RWPE1 (cell line): Measurements from ENCODE around the gene TTYH2.

Experiments
- CTCF ChIA-PET: fragments of 350-600 bp; sonication (Branson Sonifier 250); formaldehyde crosslinking; extraction: SDS; loops from one replicate; lab custom pipeline; 2021; lab: Yijun Ruan, JAX
- POLR2A ChIA-PET: fragments of 400-600 bp; formaldehyde crosslinking; extraction: SDS; loops from one replicate; lab custom pipeline; 2020; ENCODE audit warnings: antibody characterized with exemption; ENCODE audit not compliant: low non-redundant PET; lab: Yijun Ruan, JAX
- DNase-seq: peaks from one replicate; pipeline ENCODE4 v3.0.0; 2012; ENCODE audit warnings: low spot score
- H3K27ac ChIP-seq: fragments of 450-650 bp; 2 replicates; pipeline ENCODE4 v1.5.1; 2017
- TF ChIP-seq, protein P1 (sequence below): fragments of 450-650 bp; conservative IDR thresholded peaks from 2 replicates; pipeline ENCODE4 v1.5.1; 2017; ENCODE audit warnings: low read depth, mild to moderate bottlenecking

Gene TTYH2

DNA sequence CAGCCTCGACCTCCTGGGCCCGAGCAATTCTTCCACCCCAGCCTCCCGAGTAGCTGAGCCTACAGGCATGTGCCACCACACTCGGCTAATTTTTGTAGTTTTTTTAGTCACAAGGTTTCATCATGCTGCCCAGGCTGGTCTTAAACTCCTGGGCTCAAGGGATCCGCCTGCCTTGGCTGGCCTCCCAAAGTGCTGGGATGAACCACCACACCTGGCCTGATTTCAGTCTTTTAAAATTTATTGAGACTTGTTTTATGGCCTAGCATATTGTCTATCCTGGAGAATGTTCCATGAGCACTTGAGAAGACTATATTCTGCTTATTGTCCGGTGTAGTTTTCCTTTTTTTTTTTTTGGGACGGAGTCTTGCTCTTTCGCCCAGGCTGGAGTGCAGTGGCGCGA, 79.1 kb downstream of the TTYH2 start:
- TF ChIP-seq, protein P1, sequence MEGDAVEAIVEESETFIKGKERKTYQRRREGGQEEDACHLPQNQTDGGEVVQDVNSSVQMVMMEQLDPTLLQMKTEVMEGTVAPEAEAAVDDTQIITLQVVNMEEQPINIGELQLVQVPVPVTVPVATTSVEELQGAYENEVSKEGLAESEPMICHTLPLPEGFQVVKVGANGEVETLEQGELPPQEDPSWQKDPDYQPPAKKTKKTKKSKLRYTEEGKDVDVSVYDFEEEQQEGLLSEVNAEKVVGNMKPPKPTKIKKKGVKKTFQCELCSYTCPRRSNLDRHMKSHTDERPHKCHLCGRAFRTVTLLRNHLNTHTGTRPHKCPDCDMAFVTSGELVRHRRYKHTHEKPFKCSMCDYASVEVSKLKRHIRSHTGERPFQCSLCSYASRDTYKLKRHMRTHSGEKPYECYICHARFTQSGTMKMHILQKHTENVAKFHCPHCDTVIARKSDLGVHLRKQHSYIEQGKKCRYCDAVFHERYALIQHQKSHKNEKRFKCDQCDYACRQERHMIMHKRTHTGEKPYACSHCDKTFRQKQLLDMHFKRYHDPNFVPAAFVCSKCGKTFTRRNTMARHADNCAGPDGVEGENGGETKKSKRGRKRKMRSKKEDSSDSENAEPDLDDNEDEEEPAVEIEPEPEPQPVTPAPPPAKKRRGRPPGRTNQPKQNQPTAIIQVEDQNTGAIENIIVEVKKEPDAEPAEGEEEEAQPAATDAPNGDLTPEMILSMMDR: no peak
- POLR2A ChIA-PET: no interaction called here
- CTCF ChIA-PET: no interaction called here
- no peak overlapping the region for H3K27ac ChIP-seq
- DNase-seq: no peak

- no peak for DNase-seq
- ChIA-PET CTCF (interaction anchor here (0.6 to 1.0 kb wide), 7 partner anchors 16 to 729 kb away, joined by 3 to 12 read pairs (median 3); partner anchors contain the start of gene BTBD17), POLR2A (no interaction called here)
- TF ChIP-seq, protein P1: no peak
- H3K27ac ChIP-seq: no peak overlapping the region
Observed at GRCh38 chr17:74295625-74296547, 82.5 kb downstream of the TTYH2 start.

DNA sequence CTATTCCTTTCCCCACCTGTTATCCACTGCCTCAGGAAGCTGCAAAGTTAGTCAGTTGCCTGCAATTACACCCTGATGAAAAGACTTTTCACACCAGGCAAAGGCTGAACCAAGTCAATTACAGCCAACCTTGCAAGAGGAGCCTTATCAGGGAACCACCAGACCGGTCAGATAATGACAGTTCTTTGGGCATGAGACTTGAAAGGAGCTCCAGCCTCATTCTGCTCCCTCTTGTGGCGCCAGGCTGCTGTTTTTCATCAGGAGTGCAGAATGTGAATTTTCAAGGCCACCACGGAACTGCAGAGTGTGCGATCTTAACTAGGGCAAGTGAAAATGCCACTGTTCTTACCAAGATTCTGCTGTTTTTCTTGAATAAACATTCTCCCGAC, 83.2 kb downstream of the TTYH2 start:
- DNase-seq: no peak
- H3K27ac ChIP-seq: no peak overlapping the region
- TF ChIP-seq, protein P1: peak; percentile 55
- ChIA-PET CTCF (interaction anchor here (0.6 to 0.9 kb wide), 8 partner anchors 18 to 728 kb away, joined by 3 to 5 read pairs (median 3); partner anchors contain the start of gene BTBD17), POLR2A (no interaction called here)

DNA sequence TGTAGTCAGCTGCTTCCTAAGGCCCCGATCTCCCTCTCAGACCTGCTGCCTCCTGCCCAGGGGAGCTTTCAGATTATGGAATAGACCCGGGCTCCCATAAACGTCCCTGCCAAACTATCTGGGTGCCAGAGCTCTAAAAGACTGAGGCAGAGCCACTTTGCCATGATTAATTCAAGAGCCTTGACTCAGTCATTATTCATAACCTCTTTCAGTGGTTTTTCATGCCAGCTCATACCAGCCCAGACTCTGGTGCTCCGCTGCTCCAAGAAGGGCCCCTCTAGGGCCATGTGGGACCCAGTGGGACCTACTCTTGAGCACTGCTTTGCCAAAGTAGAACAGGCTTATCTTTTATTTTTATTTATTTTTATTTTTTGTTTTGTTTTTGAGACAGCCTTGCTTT, 84.6 kb downstream of the TTYH2 start:
- ChIA-PET POLR2A (no interaction called here), CTCF (interaction anchor here (0.5 to 1.1 kb wide), 3 partner anchors 40 to 304 kb away, joined by 3 to 4 read pairs (median 3); no protein-coding TSS in a partner anchor)
- H3K27ac ChIP-seq: peak overlapping the region; percentile 46
- peak; percentile 61 for DNase-seq
- TF ChIP-seq, protein P1: no peak

- DNase-seq: no peak
- TF ChIP-seq, protein P1: no peak
- CTCF ChIA-PET: interaction anchor here (0.7 kb wide), 1 partner anchor 17 kb away, joined by 4 read pairs; no protein-coding TSS in a partner anchor
- POLR2A ChIA-PET: no interaction called here
- H3K27ac ChIP-seq: no peak overlapping the region; the same call in 1 of the 2 replicates
Observed at GRCh38 chr17:74298778-74299177, 85.4 kb downstream of the TTYH2 start.

DNA sequence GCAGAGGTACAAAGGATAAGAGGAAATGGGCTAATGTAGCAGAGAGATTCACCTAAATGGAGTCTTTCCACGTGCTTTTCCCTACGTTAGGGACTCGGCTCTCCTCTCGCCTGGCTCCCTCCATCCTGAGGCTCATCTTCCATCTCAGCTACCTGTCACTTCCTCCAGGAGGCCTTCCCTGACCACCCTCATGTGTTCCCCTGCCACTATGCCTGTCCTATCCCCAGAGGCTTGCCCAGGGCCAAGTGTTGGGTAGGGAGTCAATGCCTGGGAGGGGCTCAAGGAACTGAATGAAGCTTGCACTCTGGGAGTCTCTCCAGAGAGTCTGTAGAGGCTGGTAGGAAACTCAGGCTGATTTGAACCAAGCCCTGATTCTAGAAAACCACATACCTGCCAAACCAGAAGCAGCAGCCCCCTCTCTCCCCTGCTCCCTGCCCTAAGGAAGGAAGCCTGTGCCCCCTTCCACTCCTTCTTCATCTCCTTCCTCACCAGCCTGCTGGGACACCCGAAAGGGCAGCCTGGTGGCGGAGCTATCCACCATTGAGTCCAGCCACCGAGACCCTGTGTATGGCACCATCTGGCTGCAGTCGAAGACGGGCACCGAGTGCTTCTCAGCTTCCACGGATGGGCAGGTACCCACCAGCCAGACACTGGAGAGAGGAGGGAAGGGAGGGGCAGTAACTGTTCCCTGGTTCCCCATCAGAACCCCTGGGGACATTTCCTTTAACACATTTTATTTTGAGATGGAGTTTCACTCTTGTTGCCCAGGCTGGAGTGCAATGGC, 86.0 kb downstream of the TTYH2 start:
- POLR2A ChIA-PET: no interaction called here
- no peak for DNase-seq
- H3K27ac ChIP-seq: no peak overlapping the region
- TF ChIP-seq, protein P1: no peak
- CTCF ChIA-PET: interaction anchor here (0.7 kb wide), 1 partner anchor 18 kb away, joined by 4 read pairs; no protein-coding TSS in a partner anchor
